DMS 273 (cell line): ENCODE results near the gene ZBTB8OS.
A peak's percentile ranks its signal among the peaks of the same experiment; 100 is the strongest.

Experiments
- DNase-seq: peaks from one replicate; lab custom pipeline; 2025; ENCODE audit not compliant: unreplicated experiment; lab: John Stamatoyannopoulos, UW

Gene ZBTB8OS

GRCh38 chr1:32612189-32612881 lies 38.0 kb downstream of the ZBTB8OS start:
- DNase-seq = peak; percentile 93

- no peak for DNase-seq
These were observed 38.5 kb downstream of the ZBTB8OS start for GRCh38 chr1:32611859-32612188.

- no peak for DNase-seq
These were observed 41.2 kb downstream of the ZBTB8OS start for GRCh38 chr1:32609180-32609579.

GRCh38 chr1:32606565-32607371 lies 43.6 kb downstream of the ZBTB8OS start:
- DNase-seq = no peak

DNA sequence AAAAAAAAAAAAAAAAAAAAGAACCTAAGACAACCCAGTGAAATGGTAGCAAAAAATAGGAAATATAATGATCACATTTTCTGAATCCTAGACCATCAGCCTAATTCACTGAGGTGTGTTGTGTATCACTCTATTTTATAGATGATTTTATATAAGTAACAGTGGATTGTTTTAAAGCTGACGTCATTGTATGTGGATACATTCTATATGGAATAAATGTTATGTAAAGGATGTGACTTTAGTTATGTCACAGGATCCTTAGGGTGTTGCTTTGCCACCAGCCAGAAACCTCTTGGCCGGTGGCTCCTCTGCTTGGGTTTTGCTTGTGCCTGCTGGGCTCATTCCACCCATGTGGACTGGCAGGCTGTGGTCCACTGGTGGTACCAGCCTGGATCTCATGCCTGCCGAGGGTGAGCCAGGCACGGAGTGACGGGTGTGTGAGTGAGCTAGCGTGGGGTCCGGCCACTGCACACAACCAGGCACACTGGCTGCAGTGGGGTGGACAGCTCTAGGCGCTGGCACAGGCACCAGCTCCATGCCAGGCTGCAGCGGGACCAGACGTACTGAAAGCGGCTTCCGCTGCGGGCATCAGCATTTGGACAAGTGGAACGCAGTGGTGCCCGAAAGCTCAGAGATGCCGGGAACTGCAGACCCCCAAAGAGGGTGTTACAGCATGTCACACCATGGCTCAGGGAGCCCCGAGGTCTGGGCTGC lies 44.5 kb downstream of the ZBTB8OS start:
- DNase-seq = no peak

DNA sequence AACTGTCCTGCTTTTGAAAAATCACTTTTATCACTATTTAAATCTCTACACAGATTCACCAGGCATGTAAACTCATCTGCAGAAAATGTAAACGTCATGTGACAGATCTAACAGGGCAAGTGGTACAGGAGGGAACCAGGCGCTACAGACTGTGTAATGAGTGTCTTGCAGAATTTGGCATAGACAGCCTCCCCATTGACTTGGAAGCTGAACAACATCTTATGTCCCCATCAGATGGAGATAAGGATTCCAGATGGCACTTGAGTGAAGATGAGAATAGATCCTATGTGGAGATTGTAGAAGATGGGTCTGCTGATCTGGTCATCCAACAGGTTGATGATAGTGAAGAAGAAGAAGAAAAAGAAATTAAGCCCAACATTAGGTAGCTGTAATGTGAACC lies 50.3 kb downstream of the ZBTB8OS start:
- DNase-seq = no peak

GRCh38 chr1:32592943-32593342 lies 57.4 kb downstream of the ZBTB8OS start:
- DNase-seq = no peak

DNA sequence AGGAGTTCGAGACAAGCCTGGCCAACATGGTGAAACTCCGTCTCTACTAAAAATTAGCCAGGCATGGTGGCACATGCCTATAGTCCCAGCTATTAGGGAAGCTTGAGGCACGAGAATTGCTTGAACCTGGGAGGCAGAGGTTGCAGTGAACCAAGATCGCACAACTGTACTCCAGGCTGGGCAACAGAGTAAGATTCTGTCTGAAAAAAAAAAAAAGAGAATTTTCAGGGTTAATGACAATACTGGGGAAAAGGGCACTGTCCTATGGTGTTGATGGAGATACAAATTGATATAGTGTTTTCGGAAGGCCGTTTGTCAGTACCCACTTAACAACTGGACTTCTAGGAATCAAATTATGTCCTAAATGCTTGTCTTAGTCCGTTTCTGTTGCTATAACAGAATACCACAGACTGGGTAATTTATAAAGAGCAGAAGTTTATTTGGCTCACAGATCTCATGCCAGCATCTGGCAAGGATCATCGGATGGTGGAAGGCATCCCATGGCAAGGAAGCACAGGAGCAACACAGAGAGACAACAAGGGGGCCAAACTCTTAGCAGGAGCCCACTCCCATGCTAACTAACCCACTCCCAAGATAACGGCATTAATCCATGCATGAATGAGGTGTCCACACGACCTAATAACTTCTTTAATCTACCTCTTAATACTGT lies 69.9 kb downstream of the ZBTB8OS start:
- DNase-seq = no peak
